Suppressor macrophage treated with lipopolysaccharide for 1 hour (primary cell): Measurements from ENCODE around the gene GANAB.
"Not testable (repeated sequence)": the region's sequence is repeated elsewhere in the genome, so short reads cannot be mapped to it uniquely, and the experiment has no call there.

Source experiments
- DNase-seq, 3 donors: peaks; one replicate each; pipeline ENCODE4 v3.0.0-alpha.2; 2020 to 2022

Gene GANAB

GRCh38 chr11:62666259-62666926 lies 20.0 kb upstream of the GANAB start:
- DNase-seq, result no peak

DNA sequence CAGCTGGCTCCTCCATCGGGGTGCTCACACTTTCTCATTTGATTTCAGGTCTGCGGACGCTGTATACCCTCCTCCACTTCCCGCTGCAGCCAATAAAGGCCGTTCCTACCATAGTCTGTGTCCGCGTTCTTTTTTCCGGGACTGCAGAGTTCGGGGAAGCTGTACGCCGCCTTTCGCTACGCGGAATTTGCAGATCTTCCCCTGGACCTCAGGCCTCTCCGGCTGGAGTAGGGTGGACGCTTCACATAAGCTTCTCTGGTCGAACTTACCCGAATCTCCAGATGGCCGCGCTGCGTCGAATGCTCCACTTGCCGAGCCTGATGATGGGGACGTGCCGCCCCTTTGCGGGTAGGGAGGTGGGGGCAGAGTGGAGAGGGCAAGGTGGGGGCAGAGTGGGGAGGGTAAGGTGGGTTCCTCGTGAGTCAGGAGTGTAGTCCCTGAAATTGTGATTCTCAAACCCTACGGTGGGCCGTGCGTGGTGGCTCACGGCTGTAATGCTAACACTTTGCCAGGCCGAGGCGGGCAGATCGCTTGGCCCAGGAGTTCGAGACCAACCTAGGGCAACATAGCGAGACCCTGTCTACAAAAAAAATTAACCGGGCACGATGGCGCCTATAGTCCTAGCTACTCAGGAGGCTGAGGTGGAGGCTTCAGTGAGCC lies 19.3 kb upstream of the GANAB start:
- DNase-seq, result peak; percentile 59 to 65 (median 64)

DNA sequence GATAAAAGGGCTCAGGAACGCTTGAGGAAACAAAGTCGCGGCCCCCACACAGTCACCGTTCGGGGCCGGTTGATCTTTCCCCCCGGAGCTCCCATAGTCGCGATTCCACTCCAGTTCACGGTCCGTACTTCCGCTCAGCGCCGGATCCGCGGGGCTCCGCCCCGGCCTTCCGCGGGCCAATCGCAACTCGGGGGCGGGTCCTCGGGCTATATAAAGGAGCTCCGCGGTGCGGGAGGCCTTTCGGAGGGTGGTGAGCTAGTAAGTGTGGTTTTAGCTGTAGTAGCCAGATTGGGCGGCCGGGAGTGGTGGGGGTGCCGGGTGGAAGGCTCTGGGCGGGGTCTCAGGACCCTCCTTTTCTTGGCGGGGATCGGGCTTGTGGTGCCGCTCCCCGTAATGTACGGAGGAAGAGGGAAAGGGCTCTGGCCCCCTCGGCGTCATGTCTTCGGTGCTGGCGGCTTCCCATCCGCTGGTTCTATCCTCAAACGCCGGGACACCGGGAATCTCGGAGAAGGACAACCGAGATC lies 18.7 kb upstream of the GANAB start, which contains the start of the genes C11orf98 and CSKMT:
Gene C11orf98, minus strand, starts transcription at position 136 of the 524 bp plus-strand sequence. Its CDS starts 41 bp downstream, at position 95.
Gene CSKMT, plus strand, starts transcription at position 238 of the 524 bp plus-strand sequence. CDS start 568 bp downstream, outside the sequence.
- DNase-seq, result peak; percentile 94 to 97 (median 97)

- DNase-seq, result no peak
Observed at GRCh38 chr11:62664405-62665074, 18.1 kb upstream of the GANAB start.

- no peak for DNase-seq
Observed at GRCh38 chr11:62656796-62657429, 10.5 kb upstream of the GANAB start.

DNA sequence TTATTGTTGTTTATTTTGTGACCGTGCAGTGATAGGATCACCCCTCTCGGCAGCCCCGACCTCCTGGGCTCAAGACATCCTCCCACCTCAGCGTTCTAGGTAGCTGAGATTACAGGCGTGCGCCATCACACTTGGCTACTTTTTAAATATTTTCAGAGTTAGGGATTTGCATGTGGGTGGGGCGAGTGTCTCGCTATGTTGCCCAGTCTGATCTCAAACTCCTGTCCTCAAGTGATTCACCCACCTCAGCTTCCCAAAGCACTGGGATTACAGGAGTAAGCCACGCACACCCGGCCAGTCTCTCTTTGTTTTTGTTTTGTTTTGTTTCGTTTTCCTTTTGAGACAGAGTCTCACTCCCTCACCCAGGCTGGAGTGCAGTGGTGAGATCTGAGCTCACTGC lies 7.9 kb upstream of the GANAB start:
- DNase-seq, result no peak

DNA sequence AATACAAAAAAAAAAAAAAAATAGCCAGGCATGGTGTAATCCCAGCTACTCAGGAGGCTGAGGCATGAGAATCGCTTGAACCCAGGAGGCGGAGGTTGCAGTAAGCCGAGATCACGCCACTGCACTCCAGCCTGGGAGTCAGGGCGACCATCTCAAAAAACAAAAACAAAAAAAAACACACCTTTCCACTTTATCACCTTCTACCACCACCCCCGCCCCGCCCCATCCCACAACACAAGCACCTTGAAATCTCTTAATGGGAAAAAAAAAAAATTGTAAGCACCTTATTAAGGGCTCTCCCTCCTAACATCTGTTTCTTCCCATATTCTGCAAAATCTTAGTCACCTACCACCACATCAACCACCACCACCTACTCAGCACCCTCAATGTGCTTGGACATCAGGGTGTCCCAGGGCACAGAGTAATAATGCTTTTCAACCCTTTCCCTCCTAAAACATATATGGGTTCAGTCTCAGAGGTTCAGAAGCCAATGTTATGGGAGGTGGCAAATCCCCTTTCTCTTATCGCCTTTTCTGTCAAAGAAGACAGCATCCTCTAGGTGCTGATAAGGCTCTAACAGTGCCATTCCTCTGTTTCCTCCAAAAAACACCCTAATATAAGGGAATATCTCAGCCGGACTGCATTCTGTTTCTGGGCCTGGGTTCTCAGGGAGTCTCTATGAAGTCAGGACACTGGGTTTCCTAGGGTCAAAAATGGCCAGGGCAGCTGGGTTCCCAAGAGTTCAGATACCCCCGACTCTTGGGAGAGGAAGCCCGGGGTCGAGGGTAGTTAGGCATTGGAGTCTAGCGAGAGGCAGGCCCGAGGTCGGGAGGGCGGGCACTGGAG lies 6.0 kb upstream of the GANAB start:
- DNase-seq, result peak in 2 of 3 donors; percentile 21 to 28

DNA sequence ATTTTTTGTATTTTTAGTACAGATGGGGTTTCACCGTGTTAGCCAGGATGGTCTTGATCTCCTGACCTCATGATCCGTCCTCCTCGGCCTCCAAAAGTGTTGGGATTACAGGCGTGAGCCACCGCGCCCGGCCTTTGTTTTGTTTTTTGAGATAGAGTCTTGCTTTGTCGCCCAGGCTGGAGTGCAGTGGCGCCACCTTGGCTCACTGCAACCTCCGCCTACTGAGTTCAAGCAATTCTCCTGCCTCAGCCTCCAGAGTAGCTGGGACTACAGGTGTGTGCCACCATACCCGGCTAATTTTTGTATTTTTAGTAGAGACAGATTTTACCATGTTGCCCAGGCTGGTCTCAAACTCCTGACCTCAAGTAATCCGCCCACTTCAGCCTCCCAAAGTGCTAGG lies 3.9 kb upstream of the GANAB start:
- DNase-seq, result not testable (repeated sequence)

DNA sequence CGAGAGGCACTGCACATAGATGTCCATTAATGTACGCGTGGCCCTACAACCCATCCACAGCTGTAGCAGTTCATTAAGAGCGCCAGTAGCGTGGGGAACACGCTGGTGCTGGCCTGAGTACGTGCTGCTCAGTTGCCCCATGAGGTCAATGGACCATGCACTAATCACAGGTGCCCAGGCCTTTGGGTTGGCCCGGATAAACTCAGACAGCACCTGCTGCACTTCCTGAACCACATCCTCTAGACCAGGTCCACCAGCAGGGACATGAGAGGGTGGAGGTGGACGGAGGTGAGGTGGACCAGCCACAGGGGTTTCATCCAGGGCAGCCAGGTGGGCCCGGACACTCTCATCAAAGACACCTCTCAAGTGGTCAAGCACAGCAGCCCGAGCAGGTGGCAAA lies 3.1 kb upstream of the GANAB start:
- no peak for DNase-seq

DNA sequence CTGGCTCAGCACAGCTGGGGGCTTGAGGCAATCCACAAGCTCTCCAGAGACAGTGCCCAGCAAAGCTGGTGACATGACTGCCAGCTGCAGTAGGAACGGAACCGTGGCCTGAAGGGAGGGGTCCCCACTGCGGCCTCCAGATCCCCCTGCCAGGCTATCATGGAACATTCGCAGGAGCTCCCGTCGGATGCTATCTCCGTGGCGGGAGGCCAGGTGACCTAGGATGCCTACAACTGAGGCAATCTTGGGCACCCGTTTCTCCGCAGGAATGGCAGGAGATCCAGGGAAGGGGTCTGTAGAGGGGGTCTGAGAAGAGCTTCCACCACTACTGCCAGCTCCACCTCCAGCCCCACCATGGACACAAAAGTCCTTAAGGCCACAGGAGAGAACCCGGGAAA lies 2.6 kb upstream of the GANAB start:
- no peak for DNase-seq

DNA sequence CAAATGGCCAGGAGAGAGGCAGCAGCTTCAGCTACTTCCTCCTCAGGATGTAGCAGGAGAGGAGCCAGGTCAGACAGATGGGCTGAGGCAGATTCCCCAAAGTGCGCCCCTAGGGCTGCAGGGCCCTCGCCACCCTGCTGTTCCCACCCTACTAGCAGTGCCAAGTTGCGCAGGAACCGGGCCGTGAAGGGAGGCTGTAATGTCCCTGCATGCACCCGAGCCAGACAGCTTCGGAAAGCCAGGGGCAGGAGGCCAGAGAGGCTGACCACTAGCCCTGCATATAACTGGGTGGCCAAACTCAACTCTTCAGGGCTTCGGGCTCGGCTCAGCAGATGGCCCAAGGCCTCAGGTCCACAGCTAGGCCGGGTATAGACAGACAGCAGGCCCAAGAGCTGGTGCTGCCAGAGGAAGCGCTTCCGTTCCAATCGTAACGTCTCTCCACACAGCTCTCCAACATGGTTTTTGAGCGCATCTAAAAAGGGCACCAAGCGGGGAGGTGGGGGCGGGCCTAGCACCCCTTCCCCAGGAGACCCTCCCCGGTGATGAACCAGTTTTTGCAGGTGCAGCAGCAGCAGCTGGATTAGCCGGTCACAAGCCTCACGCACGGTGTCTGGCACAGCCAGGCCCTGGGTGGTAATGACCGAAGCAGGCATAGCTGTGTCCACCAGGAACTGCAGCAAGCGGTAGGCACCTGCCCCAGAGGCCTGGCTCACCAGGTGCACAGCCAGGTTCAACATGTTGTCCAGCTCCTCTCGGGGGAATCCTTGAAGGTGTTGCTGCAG lies 2.0 kb upstream of the GANAB start:
- no peak for DNase-seq

DNA sequence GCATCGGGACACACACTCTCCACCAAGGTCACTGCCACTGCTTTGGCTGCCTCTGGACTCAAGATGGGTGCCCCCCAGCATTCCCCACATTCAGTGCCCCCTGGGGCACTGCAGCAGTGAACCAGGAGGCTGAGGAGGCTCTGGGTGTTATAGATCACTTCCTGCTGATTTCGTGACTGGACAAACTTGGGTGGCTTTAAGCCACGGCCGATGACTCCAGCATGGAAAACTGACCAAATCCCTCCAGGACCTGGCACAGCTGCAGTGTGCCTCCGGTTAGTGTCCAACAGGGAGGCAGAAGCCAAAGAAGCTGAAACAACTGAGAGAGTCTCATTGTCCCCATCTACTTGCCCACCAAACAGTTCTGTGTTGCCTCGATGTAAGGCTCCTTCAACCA lies 1.2 kb upstream of the GANAB start:
- DNase-seq, result no peak

GRCh38 chr11:62646825-62647608 lies 604 bp upstream of the GANAB start:
- no peak for DNase-seq

DNA sequence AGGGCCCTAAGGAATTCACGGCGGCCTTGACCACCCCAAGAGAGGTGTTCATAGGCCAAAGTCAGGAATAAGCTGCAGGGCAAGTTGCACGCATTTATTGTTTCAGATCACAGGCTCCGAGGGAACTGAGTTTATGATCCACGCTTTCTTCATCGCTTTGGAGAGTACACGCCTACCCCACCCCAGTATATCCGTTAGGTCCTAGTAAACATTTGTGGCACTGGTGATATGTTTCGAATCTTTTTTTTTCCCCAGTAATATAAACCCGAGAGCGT lies 805 bp downstream of the GANAB start:
- DNase-seq, result peak in 1 of 3 donors; percentile 18

GRCh38 chr11:62644220-62644619 lies 2.2 kb downstream of the GANAB start:
- no peak for DNase-seq

DNA sequence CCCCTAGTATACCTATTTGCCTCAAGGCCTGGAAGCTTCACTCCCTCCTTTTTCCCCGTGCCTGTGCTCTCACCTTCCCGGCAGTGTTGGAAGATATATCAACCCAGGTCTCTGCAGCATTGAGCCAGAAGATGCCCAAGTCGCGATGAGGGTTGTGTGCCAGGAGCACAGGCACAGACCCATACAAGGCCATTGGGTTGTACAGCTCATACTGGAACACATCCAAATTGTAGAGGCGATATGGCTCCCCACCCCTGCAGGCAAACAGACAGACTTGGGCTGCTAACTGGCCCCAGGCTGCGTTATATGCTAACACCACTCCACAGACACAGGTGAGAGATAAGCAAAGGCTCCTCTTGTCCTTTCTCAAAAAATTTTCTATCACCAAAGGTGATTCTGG lies 13.9 kb downstream of the GANAB start:
- no peak for DNase-seq

DNA sequence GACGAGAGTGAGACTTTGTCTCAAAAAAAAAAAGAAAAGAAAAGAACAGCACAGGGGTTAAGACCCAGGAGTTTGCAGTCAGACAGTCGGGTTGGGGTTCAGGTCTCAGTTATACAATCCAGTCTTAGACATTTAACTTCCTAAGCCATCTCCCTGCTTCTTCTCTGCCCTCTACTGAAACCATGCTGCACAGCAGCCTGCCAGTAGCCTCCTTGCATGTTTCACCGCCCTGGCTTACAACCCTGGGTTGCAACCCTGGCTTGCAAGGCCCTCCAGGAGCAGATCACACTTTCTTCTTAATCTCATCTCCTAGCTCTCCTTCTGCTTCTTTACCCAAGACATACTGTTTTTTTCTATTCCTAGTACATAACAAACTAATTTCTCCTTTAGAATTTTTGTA lies 18.7 kb downstream of the GANAB start:
- DNase-seq, result peak in 2 of 3 donors; percentile 20 to 26

- no peak for DNase-seq
Observed at GRCh38 chr11:62622476-62623089, 23.8 kb downstream of the GANAB start.

DNA sequence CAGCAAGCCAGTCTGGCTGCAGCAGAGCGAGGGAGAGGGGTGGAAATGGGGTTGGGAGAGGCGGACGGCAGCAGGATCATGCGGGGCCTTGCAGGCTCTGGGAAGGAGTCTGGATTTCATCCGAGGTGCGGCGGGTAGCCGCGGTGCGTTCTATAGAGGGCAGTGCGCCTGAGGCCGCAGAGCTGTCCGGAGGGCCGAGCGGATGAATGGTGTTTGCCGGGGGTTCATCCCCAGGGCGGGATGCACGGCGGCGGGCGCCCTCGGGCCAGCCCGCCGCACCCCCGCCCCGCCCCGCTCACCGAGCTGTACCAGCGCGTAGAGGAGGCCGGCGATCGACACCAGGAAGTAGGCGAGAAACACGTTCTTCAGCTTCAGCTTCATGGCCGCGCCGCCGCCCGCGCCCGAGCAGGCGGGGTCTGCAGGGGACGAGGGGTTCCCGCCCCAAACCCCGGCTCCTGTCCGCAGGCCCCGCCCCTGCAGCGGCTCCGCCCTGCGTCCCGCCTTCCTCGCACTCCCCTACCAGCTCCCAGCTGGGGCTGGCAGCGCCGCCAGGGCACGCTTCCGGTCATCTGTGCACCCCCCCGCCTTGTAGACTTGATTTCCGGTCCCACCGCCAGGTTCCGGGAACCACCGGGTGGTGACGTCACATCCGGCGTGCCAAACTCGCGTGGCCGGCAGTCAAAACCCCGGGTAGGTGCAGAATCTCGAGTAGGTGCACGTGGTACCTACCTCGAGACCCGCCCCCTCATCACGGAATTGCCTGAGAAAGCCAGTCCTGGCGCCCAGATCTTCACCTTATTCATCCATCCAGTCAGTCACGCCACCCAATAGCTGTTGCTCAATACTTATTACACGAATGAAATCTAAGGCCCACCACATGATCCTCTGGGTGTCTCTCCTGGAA lies 24.6 kb downstream of the GANAB start, which contains the start of gene B3GAT3:
Gene B3GAT3, minus strand, starts transcription at position 420 of the 904 bp plus-strand sequence. Its CDS starts 39 bp downstream, at position 381.
- DNase-seq, result peak; percentile 98
